ENCODE results near the gene HS2ST1. TPM values are rescaled to one million over a fixed set of nuclear protein-coding genes. Genes with fewer than 3 reads are reported as not detected.

HS2ST1 gene
- total and polyA plus RNA-seq, 2 experiments from 2014 or later: 6.7 to 17.1 TPM

DNA sequence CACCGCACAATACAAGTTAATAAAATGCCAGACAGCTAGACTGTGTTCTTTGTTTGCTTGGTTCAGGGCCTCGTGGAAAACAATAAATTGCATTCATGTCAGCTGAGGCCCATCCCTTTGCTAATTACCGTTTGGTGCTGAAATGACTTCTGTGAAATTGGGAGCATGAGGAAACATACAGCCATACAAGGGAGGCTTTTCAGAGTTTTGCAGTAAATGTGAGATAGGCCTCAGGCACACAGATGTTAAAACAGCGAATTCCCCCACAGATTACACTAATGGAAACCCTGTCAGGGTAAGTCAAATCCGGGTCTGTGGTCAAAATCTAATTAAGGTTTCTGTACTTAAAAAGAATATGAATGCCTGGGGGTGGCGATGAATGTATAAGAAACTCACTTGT, 240.7 kb downstream of the HS2ST1 start:
- TF ChIP-seq STAT1 (IDR thresholded peaks at IDR 0.05; ENCODE audit: unreplicated experiment) (no peak), CTCF (conservative IDR thresholded peaks at IDR 0.05; ENCODE audit: low read depth in 2 of 2) (no peak), ZNF331 (CRISPR knock-in tag; IDR thresholded peaks at IDR 0.05; ENCODE audit: low read depth) (no peak), CREB1 (CRISPR knock-in tag; IDR thresholded peaks at IDR 0.05; ENCODE audit: low read depth) (no peak), ZNF462 (CRISPR knock-in tag; IDR thresholded peaks at IDR 0.05) (no peak)
- no peak overlapping the region for H3K4me3 ChIP-seq
- no peaks in the 10 kb centered on the region for H3K36me3 ChIP-seq (ENCODE audit: insufficient read depth)
- no peak overlapping the region for H3K4me2 ChIP-seq
- H3K4me1 Mint-ChIP-seq: peaks cover 36% of the 10 kb centered on the region
- H3K4me3 Mint-ChIP-seq: no peak overlapping the region
- no peaks in the 10 kb centered on the region; the same call in 2 of the 3 replicates for H3K9me3 Mint-ChIP-seq
- no peaks in the 10 kb centered on the region for H3K79me2 ChIP-seq (replicated peaks; ENCODE audit: insufficient read depth)
- peaks cover 3% of the 10 kb centered on the region for H3K27me3 Mint-ChIP-seq (ENCODE audit: insufficient read depth, low read depth, poor library complexity)
- H3K9me2 ChIP-seq (ENCODE audit: insufficient read depth): 0 out of 2 replicates have a peak, but pooled peaks cover 4% of the 10 kb centered on the region
- no peak overlapping the region for H2AFZ ChIP-seq
- H3K36me3 Mint-ChIP-seq (ENCODE audit: low read depth): no peaks in the 10 kb centered on the region
- no peaks in the 10 kb centered on the region for H3F3A ChIP-seq (replicated peaks; ENCODE audit: low read depth)
- no peak overlapping the region for H3K27ac Mint-ChIP-seq
- ATAC-seq (no peak), DNase-seq (ENCODE audit: low spot score) (no peak)
- no peak overlapping the region for H3K27ac ChIP-seq (ENCODE audit: low read depth)
- peaks cover 30% of the 10 kb centered on the region for H3K4me1 ChIP-seq (ENCODE audit: insufficient read depth)
- no peaks in the 10 kb centered on the region for H4K20me1 ChIP-seq (replicated peaks; ENCODE audit: insufficient read depth)
- H3K27me3 ChIP-seq (ENCODE audit: insufficient read depth): no peaks in the 10 kb centered on the region
